GM23338 (cell line): ENCODE data around the gene BEST2. TPM values are rescaled to one million over a fixed set of nuclear protein-coding genes. Genes with fewer than 3 reads are reported as not detected.

ENCODE experiments used
- ATAC-seq: fragments of 200-7000 bp; cut with Tn5 transposase; 3 replicates; pipeline ENCODE4 v1.9.1; 2020
- DNase-seq: peaks from one replicate; pipeline ENCODE4 v3.0.0-alpha.2; 2015; ENCODE audit warnings: low spot score
- H2AFZ ChIP-seq: fragments of 200-600 bp; sonication (generic); 2 replicates; pipeline ENCODE4 v1.8.0; 2016; ENCODE audit warnings: antibody characterized with exemption, mild to moderate bottlenecking, moderate library complexity
- H3F3A ChIP-seq: fragments of 200-600 bp; sonication (generic); replicated peaks from 2 replicates; pipeline ENCODE4 v1.8.0; 2017; ENCODE audit warnings: antibody characterized with exemption, mixed run types, low read depth
- H3K27ac ChIP-seq: fragments of 200-600 bp; sonication (generic); 2 replicates; pipeline ENCODE4 v1.6.1; 2016; ENCODE audit warnings: low read depth
- H3K27me3 ChIP-seq: fragments of 200-600 bp; sonication (generic); 2 replicates; pipeline ENCODE4 v1.8.0; 2016; ENCODE audit warnings: mild to moderate bottlenecking, mixed run types, moderate library complexity; ENCODE audit not compliant: insufficient read depth
- H3K36me3 ChIP-seq: fragments of 200-600 bp; sonication (generic); 2 replicates; pipeline ENCODE4 v1.8.0; 2016; ENCODE audit warnings: mild to moderate bottlenecking; ENCODE audit not compliant: insufficient read depth
- H3K4me1 ChIP-seq: fragments of 200-600 bp; sonication (generic); 2 replicates; pipeline ENCODE4 v1.8.0; 2016; ENCODE audit warnings: mild to moderate bottlenecking, moderate library complexity; ENCODE audit not compliant: insufficient read depth
- H3K4me2 ChIP-seq: fragments of 200-600 bp; sonication (generic); 2 replicates; pipeline ENCODE4 v1.7.1; 2017; ENCODE audit warnings: mixed run types
- H3K4me3 ChIP-seq: fragments of 200-600 bp; sonication (generic); 2 replicates; pipeline ENCODE4 v1.6.1; 2016; ENCODE audit warnings: mixed run types
- H3K79me2 ChIP-seq: fragments of 200-600 bp; sonication (generic); replicated peaks from 2 replicates; pipeline ENCODE4 v1.8.0; 2017; ENCODE audit warnings: mild to moderate bottlenecking; ENCODE audit not compliant: insufficient read depth
- H3K9me2 ChIP-seq: fragments of 200-600 bp; sonication (generic); 2 replicates; pipeline ENCODE4 v1.8.0; 2017; ENCODE audit not compliant: insufficient read depth
- H4K20me1 ChIP-seq: fragments of 200-600 bp; sonication (generic); replicated peaks from 2 replicates; pipeline ENCODE4 v1.8.0; 2017; ENCODE audit warnings: mild to moderate bottlenecking; ENCODE audit not compliant: insufficient read depth
- H3K27ac Mint-ChIP-seq: 2 replicates; pipeline ENCODE4 v1.8.0; 2020; ENCODE audit warnings: inconsistent platforms, mild to moderate bottlenecking, moderate library complexity, mixed read lengths
- H3K27me3 Mint-ChIP-seq: 3 replicates; pipeline ENCODE4 v1.8.0; 2022; ENCODE audit warnings: low read depth, mild to moderate bottlenecking, moderate library complexity, mixed read lengths, inconsistent platforms; ENCODE audit not compliant: insufficient read depth, poor library complexity
- H3K36me3 Mint-ChIP-seq: 3 replicates; pipeline ENCODE4 v1.8.0; 2021; ENCODE audit warnings: low read depth, mild to moderate bottlenecking, inconsistent platforms, moderate library complexity, mixed read lengths
- H3K4me1 Mint-ChIP-seq: 3 replicates; pipeline ENCODE4 v1.8.0; 2020; ENCODE audit warnings: mild to moderate bottlenecking, inconsistent platforms, mixed read lengths
- H3K4me3 Mint-ChIP-seq: 3 replicates; pipeline ENCODE4 v1.8.0; 2021; ENCODE audit warnings: moderate library complexity, mild to moderate bottlenecking, inconsistent platforms, mixed read lengths
- H3K9me3 Mint-ChIP-seq: 3 replicates; pipeline ENCODE4 v1.8.0; 2020; ENCODE audit warnings: moderate library complexity, mild to moderate bottlenecking, inconsistent platforms, mixed read lengths
- EZH2 ChIP-seq: fragments of 200-600 bp; sonication (generic); IDR thresholded peaks from one replicate; pipeline ENCODE4 v1.8.0; 2017; ENCODE audit warnings: antibody characterized with exemption, mild to moderate bottlenecking, low read depth; ENCODE audit not compliant: unreplicated experiment
- NANOG ChIP-seq: IDR thresholded peaks from 2 replicates; pipeline ENCODE4 v1.6.1; 2016; ENCODE audit warnings: antibody characterized with exemption, borderline replicate concordance
- POLR2AphosphoS5 ChIP-seq: IDR thresholded peaks from 2 replicates; pipeline ENCODE4 v1.6.1; 2016; ENCODE audit warnings: antibody characterized with exemption, low read depth
- ZNF114 ChIP-seq: fragments of 250-450 bp; sonication (Bioruptor Pico); IDR thresholded peaks from 2 replicates; pipeline ENCODE4 v1.5.0; 2020; ENCODE audit warnings: mild to moderate bottlenecking, moderate library complexity
- polyA plus RNA-seq: library from polyadenylated mRNA; unstranded; fragments of >200 nt; fragmentation: Nextera tagmentation; extraction: Ambion mirVana; gene quantifications from 2 replicates; pipeline ENCODE4 v1.2.1, GENCODE V29; 2016
- total RNA-seq: library from RNA; depleted of rRNA; stranded (reverse); fragments of >200 nt; shearing (Covaris generic); gene quantifications from 2 replicates; pipeline ENCODE4 v1.2.3, GENCODE V29; 2014
- TF ChIP-seq, protein P1 (sequence below): fragments of 250-450 bp; sonication (Bioruptor Pico); IDR thresholded peaks from 2 replicates; pipeline ENCODE4 v1.5.0; 2020; ENCODE audit warnings: mild to moderate bottlenecking, moderate library complexity

Gene BEST2
- total and polyA plus RNA-seq, 2 experiments from 2014 or later: 1.2 to 10.4 TPM

GRCh38 chr19:12788682-12789097 is 37.1 kb downstream of the BEST2 start:
- Histone ChIP-seq H3K79me2 (no peaks in the 10 kb centered on the region), H4K20me1 (no peaks in the 10 kb centered on the region), H3F3A (peaks cover 29% of the 10 kb centered on the region; the same call in 1 of the 2 replicates), H3K4me1 (peaks cover 31% of the 10 kb centered on the region), H3K27me3 (peaks cover 27% of the 10 kb centered on the region), H3K27ac (peak overlapping the region; percentile 85), H3K9me2 (no peaks in the 10 kb centered on the region), H3K4me3 (peak overlapping the region; percentile 83), H2AFZ (0 out of 2 replicates have a peak overlapping the region, but pooled peaks have one; percentile 5), H3K4me2 (peak overlapping the region; percentile 96), H3K36me3 (no peaks in the 10 kb centered on the region)
- H3K4me3 Mint-ChIP-seq: peak overlapping the region; percentile 79
- TF ChIP-seq POLR2AphosphoS5: 0 out of 2 replicates have a peak, but pooled peaks have one; percentile 27
- TF ChIP-seq, protein P1, sequence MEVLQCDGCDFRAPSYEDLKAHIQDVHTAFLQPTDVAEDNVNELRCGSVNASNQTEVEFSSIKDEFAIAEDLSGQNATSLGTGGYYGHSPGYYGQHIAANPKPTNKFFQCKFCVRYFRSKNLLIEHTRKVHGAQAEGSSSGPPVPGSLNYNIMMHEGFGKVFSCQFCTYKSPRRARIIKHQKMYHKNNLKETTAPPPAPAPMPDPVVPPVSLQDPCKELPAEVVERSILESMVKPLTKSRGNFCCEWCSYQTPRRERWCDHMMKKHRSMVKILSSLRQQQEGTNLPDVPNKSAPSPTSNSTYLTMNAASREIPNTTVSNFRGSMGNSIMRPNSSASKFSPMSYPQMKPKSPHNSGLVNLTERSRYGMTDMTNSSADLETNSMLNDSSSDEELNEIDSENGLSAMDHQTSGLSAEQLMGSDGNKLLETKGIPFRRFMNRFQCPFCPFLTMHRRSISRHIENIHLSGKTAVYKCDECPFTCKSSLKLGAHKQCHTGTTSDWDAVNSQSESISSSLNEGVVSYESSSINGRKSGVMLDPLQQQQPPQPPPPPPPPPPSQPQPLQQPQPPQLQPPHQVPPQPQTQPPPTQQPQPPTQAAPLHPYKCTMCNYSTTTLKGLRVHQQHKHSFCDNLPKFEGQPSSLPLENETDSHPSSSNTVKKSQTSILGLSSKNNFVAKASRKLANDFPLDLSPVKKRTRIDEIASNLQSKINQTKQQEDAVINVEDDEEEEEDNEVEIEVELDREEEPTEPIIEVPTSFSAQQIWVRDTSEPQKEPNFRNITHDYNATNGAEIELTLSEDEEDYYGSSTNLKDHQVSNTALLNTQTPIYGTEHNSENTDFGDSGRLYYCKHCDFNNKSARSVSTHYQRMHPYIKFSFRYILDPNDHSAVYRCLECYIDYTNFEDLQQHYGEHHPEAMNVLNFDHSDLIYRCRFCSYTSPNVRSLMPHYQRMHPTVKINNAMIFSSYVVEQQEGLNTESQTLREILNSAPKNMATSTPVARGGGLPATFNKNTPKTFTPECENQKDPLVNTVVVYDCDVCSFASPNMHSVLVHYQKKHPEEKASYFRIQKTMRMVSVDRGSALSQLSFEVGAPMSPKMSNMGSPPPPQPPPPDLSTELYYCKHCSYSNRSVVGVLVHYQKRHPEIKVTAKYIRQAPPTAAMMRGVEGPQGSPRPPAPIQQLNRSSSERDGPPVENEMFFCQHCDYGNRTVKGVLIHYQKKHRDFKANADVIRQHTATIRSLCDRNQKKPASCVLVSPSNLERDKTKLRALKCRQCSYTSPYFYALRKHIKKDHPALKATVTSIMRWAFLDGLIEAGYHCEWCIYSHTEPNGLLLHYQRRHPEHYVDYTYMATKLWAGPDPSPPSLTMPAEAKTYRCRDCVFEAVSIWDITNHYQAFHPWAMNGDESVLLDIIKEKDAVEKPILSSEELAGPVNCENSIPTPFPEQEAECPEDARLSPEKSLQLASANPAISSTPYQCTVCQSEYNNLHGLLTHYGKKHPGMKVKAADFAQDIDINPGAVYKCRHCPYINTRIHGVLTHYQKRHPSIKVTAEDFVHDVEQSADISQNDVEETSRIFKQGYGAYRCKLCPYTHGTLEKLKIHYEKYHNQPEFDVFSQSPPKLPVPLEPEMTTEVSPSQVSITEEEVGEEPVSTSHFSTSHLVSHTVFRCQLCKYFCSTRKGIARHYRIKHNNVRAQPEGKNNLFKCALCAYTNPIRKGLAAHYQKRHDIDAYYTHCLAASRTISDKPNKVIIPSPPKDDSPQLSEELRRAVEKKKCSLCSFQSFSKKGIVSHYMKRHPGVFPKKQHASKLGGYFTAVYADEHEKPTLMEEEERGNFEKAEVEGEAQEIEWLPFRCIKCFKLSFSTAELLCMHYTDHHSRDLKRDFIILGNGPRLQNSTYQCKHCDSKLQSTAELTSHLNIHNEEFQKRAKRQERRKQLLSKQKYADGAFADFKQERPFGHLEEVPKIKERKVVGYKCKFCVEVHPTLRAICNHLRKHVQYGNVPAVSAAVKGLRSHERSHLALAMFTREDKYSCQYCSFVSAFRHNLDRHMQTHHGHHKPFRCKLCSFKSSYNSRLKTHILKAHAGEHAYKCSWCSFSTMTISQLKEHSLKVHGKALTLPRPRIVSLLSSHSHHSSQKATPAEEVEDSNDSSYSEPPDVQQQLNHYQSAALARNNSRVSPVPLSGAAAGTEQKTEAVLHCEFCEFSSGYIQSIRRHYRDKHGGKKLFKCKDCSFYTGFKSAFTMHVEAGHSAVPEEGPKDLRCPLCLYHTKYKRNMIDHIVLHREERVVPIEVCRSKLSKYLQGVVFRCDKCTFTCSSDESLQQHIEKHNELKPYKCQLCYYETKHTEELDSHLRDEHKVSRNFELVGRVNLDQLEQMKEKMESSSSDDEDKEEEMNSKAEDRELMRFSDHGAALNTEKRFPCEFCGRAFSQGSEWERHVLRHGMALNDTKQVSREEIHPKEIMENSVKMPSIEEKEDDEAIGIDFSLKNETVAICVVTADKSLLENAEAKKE (CRISPR knock-in tag): no peak
- H3K27me3 Mint-ChIP-seq: peaks cover 37% of the 10 kb centered on the region
- H3K4me1 Mint-ChIP-seq: peaks cover 23% of the 10 kb centered on the region
- peaks cover 3% of the 10 kb centered on the region; the same call in 2 of the 3 replicates for H3K9me3 Mint-ChIP-seq
- ATAC-seq (peak; percentile 0; the same call in 1 of the 3 replicates), DNase-seq (peak; percentile 72)
- H3K36me3 Mint-ChIP-seq: no peaks in the 10 kb centered on the region; the same call in 2 of the 3 replicates
- peak overlapping the region; percentile 75 for H3K27ac Mint-ChIP-seq

GRCh38 chr19:12789098-12789903 is 37.7 kb downstream of the BEST2 start:
- Histone ChIP-seq H3K27me3 (peaks cover 27% of the 10 kb centered on the region), H2AFZ (no peak overlapping the region), H3K9me2 (no peaks in the 10 kb centered on the region), H3K36me3 (no peaks in the 10 kb centered on the region), H3K27ac (peak overlapping the region; percentile 85), H4K20me1 (no peaks in the 10 kb centered on the region), H3K4me1 (peaks cover 33% of the 10 kb centered on the region), H3F3A (peaks cover 29% of the 10 kb centered on the region; the same call in 1 of the 2 replicates), H3K4me2 (peak overlapping the region; percentile 96), H3K79me2 (no peaks in the 10 kb centered on the region), H3K4me3 (peak overlapping the region; percentile 83)
- DNase-seq (peak; percentile 54), ATAC-seq (peak; percentile 7)
- H3K4me1 Mint-ChIP-seq: peaks cover 26% of the 10 kb centered on the region
- H3K36me3 Mint-ChIP-seq: peaks cover 3% of the 10 kb centered on the region; the same call in 1 of the 3 replicates
- H3K27me3 Mint-ChIP-seq: peaks cover 40% of the 10 kb centered on the region
- TF ChIP-seq EZH2: peak; percentile 32
- no peak for TF ChIP-seq ZNF114
- TF ChIP-seq NANOG: no peak
- no peak for TF ChIP-seq POLR2AphosphoS5
- H3K27ac Mint-ChIP-seq: peak overlapping the region; percentile 57
- H3K9me3 Mint-ChIP-seq: peaks cover 3% of the 10 kb centered on the region; the same call in 2 of the 3 replicates
- peak overlapping the region; percentile 79 for H3K4me3 Mint-ChIP-seq
